Hematopoietic multipotent progenitor cell treated with erythropoietin and hydrocortisone succinate and interleukin-3 and kit ligand, for 6 days (in vitro differentiated cells): ENCODE measurements around the gene TNNI3K.
A peak's percentile ranks its signal among the peaks of the same experiment; 100 is the strongest.

Source experiments
- DNase-seq: peaks from one replicate; pipeline ENCODE4 v3.0.0-alpha.2; 2015

The TNNI3K gene

DNA sequence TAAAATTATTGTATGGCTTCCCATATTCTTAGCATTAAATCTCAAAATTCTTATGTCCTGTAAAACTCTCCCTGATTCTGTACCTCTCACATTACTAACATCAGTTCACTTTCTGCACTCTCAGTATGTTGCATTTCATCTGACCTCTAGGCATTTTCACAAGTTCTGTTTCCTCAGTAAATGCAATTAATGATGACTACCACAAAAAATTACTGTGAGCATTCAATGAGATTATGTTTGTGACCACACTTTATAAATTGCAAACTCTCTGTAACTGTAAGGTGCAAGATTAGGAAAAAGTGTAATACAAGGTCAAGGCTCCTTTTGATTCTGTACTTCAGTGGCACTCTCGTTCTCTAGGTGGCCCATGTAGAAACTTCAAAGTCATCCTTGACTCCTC, 216.8 kb downstream of the TNNI3K start:
- DNase-seq: no peak

GRCh38 chr1:74453277-74453676, 218.1 kb downstream of the TNNI3K start:
- no peak for DNase-seq

- no peak for DNase-seq
Observed at GRCh38 chr1:74455390-74455789, 220.2 kb downstream of the TNNI3K start.

DNA sequence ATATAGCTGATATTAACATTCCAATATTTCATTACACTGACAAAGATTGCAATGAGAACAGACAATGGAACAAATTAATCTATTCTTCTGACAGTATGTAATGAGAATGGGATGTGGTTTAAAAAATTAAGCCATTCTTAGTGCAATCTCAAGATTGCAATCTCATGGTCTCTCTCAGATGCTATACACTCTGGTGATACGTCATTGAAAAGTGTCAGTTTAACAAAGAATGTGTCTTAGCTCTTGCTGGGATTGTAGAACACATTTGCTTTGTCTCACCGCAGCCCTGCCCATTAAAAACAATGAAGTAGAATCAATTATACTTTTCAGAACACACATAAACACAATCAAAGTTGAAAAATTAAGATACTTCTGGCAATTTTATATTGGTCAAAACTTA, 222.1 kb downstream of the TNNI3K start:
- no peak for DNase-seq

GRCh38 chr1:74463333-74463988, 228.3 kb downstream of the TNNI3K start:
- DNase-seq: no peak

DNA sequence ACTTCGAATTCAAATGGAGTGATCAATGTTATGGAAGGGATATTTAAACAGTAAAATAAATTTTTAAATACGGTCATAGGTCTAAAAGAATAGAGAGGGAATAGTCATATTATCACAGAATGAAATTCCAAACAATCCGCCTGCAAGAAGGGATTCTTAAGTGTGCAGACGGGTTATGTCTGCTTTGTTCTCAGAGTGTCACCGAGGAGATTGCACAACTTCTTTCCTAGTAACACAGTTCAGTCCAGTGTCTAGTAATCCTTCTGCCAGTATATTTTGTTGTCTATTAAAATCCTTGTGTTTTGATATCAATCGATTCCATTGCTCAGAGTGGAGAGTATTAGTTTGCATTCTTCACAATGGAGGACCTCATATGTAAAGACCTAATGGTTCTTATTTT, 228.8 kb downstream of the TNNI3K start:
- no peak for DNase-seq

DNA sequence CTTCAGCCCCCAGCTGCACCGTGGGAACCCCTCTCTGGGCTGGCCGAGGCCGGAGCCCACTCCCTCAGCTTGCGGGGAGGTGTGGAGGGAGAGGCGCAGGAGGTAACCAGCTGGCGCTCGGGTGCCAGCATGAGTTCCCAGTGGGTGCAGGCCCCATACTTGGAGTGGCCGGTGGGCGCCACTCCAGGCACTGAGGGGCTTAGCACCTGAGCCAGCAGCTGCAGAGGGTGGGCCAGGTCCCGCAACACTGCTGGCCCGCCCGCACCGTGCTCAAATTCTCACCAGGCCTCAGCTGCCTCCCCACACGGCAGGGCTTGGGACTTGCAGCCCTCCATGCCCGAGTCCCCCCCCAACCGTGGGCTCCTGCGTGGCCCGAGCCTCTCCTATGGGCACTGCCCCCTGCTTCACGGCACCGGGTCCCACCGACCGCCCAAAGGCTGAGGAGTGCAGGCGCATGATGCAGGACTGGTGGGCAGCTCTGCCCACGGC, 230.1 kb downstream of the TNNI3K start:
- DNase-seq: no peak

DNA sequence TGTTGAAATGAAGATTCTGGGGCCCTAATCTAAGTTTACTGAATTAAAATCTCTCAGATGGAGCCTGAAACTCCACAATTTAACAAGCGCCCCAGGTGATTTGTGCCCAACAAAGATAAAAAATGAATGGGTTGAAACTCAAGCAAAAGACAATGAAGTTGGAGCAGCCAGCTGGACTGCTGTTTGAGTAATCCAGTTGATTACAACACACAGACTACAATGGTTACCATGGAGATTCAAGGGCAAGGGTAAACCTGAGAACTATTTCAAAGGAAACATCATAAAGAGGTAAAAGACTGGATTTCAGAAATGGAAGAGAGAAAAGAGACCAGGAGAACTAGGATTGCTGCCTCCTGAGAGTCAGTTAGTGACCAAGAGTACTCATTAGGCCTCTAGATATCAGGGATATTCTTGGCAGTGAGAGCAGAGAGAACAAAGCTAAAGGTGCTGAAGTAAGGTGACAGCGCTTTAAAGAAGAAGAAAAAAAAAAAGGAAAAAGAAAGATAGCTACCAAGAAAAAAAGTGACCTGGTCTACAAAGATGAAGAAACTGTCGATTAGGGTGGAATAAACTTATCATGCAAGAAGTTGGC, 232.7 kb downstream of the TNNI3K start:
- DNase-seq: no peak

- DNase-seq: peak; percentile 55
Observed at GRCh38 chr1:74468982-74469603, 233.9 kb downstream of the TNNI3K start.

- DNase-seq: no peak
Observed at GRCh38 chr1:74470251-74470650, 235.1 kb downstream of the TNNI3K start.

GRCh38 chr1:74470936-74471335, 235.7 kb downstream of the TNNI3K start:
- no peak for DNase-seq

GRCh38 chr1:74471470-74471869, 236.3 kb downstream of the TNNI3K start:
- no peak for DNase-seq

GRCh38 chr1:74474585-74474984, 239.4 kb downstream of the TNNI3K start:
- DNase-seq: no peak

- DNase-seq: no peak
Observed at GRCh38 chr1:74478979-74479378, 243.8 kb downstream of the TNNI3K start.

DNA sequence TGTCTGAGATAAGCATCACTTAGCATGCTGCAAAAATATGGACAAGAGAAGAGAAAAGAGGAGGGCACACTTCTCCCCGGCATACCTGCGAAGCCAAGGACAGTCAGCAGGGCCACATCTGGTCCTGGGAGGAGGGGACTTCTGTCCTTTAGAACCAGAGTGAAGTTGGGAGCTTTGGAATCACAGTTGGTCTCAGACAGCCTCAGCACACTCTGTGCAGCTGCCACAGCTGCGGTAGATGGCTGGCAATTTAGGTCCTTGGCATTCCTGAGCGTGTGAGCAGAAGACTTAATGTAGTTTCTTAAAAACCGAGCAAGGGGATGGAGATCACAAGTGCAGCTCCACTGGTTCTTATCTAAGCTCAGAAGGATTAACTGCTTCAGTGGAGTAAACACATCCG, 244.9 kb downstream of the TNNI3K start:
- DNase-seq: no peak

- no peak for DNase-seq
Observed at GRCh38 chr1:74481607-74482006, 246.4 kb downstream of the TNNI3K start.

DNA sequence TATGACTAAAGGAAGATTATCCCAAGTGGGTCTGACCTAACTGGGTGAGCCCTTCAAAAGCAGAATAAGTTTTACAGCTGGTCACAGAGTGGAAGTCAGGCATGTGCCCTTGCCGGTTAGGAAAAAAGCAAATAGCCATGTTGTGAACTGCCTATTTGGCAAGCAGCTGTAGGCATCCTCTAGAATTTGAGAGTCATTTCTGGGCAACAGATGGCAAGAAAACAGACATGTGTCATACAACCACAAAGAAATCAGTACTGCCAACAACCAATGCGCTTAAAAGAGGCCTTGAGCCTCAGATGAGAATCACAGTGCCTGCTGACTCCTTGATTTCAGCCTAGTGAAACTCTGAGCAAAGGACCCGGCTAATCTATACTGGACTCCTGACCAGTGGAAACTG, 250.4 kb downstream of the TNNI3K start:
- DNase-seq: no peak

- no peak for DNase-seq
Observed at GRCh38 chr1:74486036-74486435, 250.8 kb downstream of the TNNI3K start.

DNA sequence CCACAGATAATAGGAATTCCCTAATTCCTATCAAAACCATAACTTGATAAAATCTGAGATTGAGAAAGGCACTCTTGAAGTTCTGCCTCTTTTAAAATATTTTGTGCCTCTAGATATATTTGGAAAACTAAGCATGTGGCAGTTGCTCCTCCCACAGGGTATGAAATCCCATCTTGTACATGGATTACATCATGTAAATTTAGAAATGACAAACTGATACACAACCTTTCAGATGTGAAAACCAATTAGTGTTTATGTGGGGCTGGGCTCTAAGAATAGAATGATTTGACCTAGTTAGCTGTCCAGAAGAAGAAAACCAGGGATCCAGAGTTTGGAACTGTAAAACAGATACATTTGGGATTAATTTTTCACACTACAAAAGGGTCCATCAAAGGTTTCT, 261.5 kb downstream of the TNNI3K start:
- DNase-seq: no peak

DNA sequence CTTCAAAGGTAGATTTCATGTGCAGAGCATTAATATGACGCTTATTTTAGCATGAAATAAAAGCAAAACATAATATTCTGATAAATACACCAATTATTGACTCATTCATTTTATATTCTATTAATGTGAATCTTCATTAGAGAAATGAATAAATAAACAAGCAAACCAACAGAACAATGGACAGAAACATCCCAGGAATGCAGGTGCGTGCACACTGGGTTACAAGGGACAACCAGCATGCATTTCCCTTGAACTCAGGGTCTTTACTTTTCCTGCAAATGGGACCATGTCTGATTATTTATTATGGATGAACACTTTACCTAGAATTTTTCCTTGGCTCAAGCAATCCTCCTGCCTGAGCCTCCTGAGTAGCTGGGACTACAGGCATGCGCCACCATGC, 263.7 kb downstream of the TNNI3K start:
- no peak for DNase-seq

DNA sequence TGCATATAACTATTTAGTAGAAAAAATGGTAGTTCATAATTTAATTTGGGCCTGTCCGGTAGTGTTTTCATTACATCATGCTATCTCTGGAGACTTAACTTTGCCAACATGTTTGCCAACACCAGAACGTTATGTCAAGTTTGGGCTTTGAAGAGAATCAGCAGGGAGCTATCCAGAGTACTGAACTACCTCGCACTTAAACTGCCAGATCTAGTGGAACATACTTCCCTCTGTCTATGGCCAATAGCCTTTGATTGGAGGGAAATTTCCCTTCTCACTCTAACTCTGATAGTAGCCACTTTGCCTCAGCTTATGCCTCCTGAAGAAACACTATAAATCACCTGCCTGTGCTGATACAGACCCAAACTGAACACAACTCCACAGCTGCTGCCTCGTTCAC, 267.2 kb downstream of the TNNI3K start:
- DNase-seq: peak; percentile 46

DNA sequence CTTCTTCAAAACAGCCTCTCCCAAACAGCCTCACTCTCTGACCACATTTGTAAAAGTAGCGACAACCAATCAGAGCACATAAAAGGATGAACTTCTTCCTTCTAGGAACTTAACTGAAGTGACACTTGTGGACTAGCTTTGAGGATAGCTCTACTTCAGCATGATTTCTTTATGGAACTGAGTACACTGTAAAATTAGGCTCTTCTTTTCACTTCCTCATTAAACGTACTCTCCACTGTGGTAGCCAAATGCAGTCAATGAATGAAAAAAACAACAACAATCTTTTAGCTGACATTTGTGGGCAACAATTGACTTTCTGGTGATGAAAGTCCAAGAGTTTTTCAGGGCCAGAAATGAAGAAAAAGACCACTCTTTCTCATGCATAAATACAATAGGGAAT, 267.7 kb downstream of the TNNI3K start:
- no peak for DNase-seq

DNA sequence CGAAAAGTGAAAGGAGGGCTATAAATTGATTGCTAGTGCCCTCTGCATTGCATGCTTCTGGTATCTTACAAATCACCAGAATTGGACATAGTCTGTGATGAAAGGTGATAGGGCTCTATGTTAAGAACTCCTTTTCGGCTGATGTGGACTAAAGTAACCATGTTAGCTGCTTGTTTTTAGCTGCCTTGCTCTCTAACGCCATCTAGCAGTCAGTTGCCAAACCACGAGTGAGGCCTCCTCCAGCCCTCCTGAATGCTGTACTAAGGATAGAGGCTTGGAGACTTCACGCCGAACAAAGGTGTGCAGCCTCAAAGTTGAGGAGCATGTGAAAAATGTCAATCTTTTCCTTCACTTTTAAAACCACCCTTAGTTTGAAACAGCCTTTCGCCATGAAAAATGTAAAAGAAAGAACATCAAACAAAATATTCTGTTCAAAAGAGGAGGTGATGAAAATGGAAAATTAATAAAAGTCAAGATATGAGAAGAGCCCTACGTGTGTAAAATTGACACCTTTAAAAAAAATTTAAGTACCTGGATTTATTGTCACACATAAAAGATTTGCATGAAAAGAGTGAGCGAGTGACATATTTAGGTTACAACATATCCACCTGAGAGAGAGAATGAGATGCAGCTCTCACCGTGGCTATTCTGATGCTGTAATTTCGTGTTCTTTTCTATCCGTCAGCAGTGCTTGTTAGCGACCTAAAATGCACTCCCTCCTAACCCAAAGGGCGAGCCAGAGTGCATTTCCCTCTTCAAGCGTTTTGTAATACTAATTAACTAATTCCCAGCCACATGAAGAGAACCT, 269.1 kb downstream of the TNNI3K start:
- peak; percentile 70 for DNase-seq
